HEK293T (cell line): ENCODE measurements around the gene CCDC148.

ENCODE experiments used
- ARNT ChIP-seq: fragments of 450-650 bp; IDR thresholded peaks from 2 replicates; pipeline ENCODE4 v1.6.1; 2017; ENCODE audit warnings: mild to moderate bottlenecking
- BHLHE40 ChIP-seq: fragments of 450-650 bp; IDR thresholded peaks from 2 replicates; pipeline ENCODE4 v1.6.1; 2016; ENCODE audit warnings: mild to moderate bottlenecking, moderate library complexity, borderline replicate concordance
- FOXA1 ChIP-seq: fragments of 450-650 bp; IDR thresholded peaks from 2 replicates; pipeline ENCODE4 v1.6.1; 2016; ENCODE audit warnings: mild to moderate bottlenecking
- FOXK2 ChIP-seq: fragments of 450-650 bp; IDR thresholded peaks from 2 replicates; pipeline ENCODE4 v1.6.1; 2016; ENCODE audit warnings: mild to moderate bottlenecking
- FOXM1 ChIP-seq: fragments of 450-650 bp; IDR thresholded peaks from 2 replicates; pipeline ENCODE4 v1.6.1; 2017; ENCODE audit warnings: mild to moderate bottlenecking, borderline replicate concordance
- PKNOX1 ChIP-seq: fragments of 450-650 bp; IDR thresholded peaks from 2 replicates; pipeline ENCODE4 v1.6.1; 2016
- SP1 ChIP-seq: fragments of 450-650 bp; IDR thresholded peaks from 2 replicates; pipeline ENCODE4 v1.6.1; 2017
- SUZ12 ChIP-seq: fragments of 450-650 bp; IDR thresholded peaks from 2 replicates; pipeline ENCODE4 v1.6.1; 2016; ENCODE audit warnings: mild to moderate bottlenecking
- TARDBP ChIP-seq: fragments of 450-650 bp; IDR thresholded peaks from 2 replicates; pipeline ENCODE4 v1.6.1; 2016
- ZNF384 ChIP-seq: fragments of 450-650 bp; IDR thresholded peaks from 2 replicates; pipeline ENCODE4 v1.6.1; 2016

GRCh38 chr2:158496986-158497385 lies 40.4 kb upstream of the CCDC148 start:
- TF ChIP-seq ZNF384 (no peak), FOXM1 (no peak), BHLHE40 (no peak), FOXK2 (no peak), SP1 (no peak), FOXA1 (no peak), TARDBP (no peak), ARNT (no peak), PKNOX1 (no peak), SUZ12 (no peak)
